SK-N-MC (cell line): ENCODE measurements around the gene MAP3K7CL.

Source experiments
- DNase-seq: peaks from one replicate; pipeline ENCODE4 v3.0.0-alpha.2; 2011; ENCODE audit warnings: low read depth, low spot score
- H3K27ac ChIP-seq: fragments of 200-600 bp; sonication (generic); 2 replicates; pipeline ENCODE4 v1.5.1; 2016; ENCODE audit warnings: mixed run types
- H3K36me3 ChIP-seq: fragments of 200-600 bp; sonication (generic); 2 replicates; pipeline ENCODE4 v1.6.1; 2017; ENCODE audit warnings: antibody characterized with exemption, low read length, mixed read lengths; ENCODE audit not compliant: insufficient read depth
- H3K4me3 ChIP-seq: fragments of 200-600 bp; sonication (generic); 2 replicates; pipeline ENCODE4 v1.5.1; 2016
- H3K9ac ChIP-seq: fragments of 200-600 bp; sonication (generic); 2 replicates; pipeline ENCODE4 v1.8.0; 2017; ENCODE audit warnings: mixed run types, mixed read lengths; ENCODE audit not compliant: insufficient read length
- H3K9me3 ChIP-seq: fragments of 200-600 bp; sonication (generic); 2 replicates; pipeline ENCODE4 v1.6.1; 2017; ENCODE audit warnings: low read depth, mild to moderate bottlenecking, antibody characterized with exemption, low read length, moderate library complexity, mixed read lengths
- EZH2 ChIP-seq: fragments of 200-600 bp; sonication (generic); IDR thresholded peaks from one replicate; pipeline ENCODE4 v1.6.1; 2017; ENCODE audit warnings: antibody characterized with exemption
- FOXP2 ChIP-seq: optimal IDR thresholded peaks from 2 replicates; pipeline ENCODE3; 2011; ENCODE audit warnings: mild to moderate bottlenecking, moderate library complexity; ENCODE audit not compliant: insufficient read depth; ENCODE audit errors: extremely low read length, control extremely low read depth
- POLR2AphosphoS5 ChIP-seq: IDR thresholded peaks from 2 replicates; pipeline ENCODE4 v1.6.1; 2012; ENCODE audit warnings: mild to moderate bottlenecking, low read depth, low read length, borderline replicate concordance

The MAP3K7CL gene

DNA sequence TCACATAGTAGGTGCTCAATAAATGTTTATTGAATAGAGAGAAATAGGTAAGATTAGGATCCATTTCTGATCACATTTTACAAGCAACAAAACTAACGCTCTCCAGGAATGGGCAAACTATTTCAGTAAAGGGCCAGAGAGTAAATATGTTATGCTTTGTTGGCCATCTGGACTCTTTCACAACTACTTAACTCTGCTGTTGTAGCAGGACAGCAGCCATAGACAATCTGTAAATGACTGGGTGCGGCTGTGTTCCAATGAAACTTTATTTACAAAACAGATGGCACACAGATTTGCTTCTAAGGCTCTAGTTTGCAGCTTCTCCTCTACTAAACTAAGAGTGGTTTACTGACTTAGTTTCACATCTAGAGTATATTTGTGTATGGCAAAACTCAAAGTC lies 85.3 kb downstream of the MAP3K7CL start:
- H3K27ac ChIP-seq: no peak overlapping the region
- no peak overlapping the region for H3K4me3 ChIP-seq
- no peak for DNase-seq
- TF ChIP-seq POLR2AphosphoS5: no peak
- no peaks in the 10 kb centered on the region; the same call in 1 of the 2 replicates for H3K36me3 ChIP-seq
- H3K9ac ChIP-seq: no peak overlapping the region
- no peaks in the 10 kb centered on the region for H3K9me3 ChIP-seq

DNA sequence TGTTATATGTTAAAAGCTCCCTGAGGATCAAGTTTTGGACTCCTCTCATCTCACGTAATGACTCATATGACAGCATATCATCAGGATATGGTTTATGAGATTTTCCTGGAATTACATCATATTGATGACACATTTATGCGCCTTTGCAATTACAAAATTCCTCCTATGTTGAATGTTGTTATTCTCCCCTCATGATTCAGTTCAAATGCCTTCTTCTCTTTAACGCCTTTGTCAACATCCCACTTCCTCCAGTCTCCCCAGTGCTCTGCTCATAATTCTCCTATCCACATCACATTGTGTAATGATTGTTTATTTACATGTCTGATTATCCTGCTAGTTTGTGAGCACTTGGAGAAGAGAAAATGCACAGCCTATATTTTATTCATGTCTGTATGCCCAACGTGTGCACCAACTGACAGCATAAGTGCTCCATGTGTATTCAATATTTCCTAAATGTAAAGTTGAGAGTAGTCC lies 87.4 kb downstream of the MAP3K7CL start:
- Histone ChIP-seq H3K27ac (peak overlapping the region; percentile 20), H3K36me3 (peaks cover 3% of the 10 kb centered on the region; the same call in 1 of the 2 replicates), H3K9me3 (no peaks in the 10 kb centered on the region), H3K9ac (no peak overlapping the region), H3K4me3 (no peak overlapping the region)
- DNase-seq: peak; percentile 48
- TF ChIP-seq POLR2AphosphoS5: no peak
- TF ChIP-seq FOXP2: no peak
- no peak for TF ChIP-seq EZH2

DNA sequence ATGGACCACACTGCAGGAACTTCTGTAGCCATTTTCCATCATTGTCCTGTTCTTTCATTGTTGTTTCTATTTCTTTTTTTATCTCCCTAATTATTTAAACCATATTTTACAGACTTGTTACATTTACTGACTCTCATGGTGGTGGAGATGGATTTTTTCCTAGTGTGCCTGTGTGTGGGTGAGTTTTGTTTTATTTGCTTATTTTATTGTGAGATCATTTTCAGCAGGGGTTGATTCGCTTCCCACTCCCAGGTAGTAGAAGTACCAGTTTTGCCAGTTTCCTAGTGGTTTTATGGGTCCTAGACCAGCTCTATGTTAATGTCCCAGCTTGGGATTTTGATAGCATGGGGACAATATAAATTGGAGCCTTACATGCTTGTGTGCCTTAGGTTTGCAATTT lies 88.3 kb downstream of the MAP3K7CL start:
- no peak overlapping the region for H3K9ac ChIP-seq
- no peak overlapping the region for H3K27ac ChIP-seq
- no peak for DNase-seq
- peaks cover 3% of the 10 kb centered on the region; the same call in 1 of the 2 replicates for H3K36me3 ChIP-seq
- H3K9me3 ChIP-seq: no peaks in the 10 kb centered on the region
- TF ChIP-seq EZH2 (no peak), FOXP2 (no peak), POLR2AphosphoS5 (no peak)
- no peak overlapping the region for H3K4me3 ChIP-seq

DNA sequence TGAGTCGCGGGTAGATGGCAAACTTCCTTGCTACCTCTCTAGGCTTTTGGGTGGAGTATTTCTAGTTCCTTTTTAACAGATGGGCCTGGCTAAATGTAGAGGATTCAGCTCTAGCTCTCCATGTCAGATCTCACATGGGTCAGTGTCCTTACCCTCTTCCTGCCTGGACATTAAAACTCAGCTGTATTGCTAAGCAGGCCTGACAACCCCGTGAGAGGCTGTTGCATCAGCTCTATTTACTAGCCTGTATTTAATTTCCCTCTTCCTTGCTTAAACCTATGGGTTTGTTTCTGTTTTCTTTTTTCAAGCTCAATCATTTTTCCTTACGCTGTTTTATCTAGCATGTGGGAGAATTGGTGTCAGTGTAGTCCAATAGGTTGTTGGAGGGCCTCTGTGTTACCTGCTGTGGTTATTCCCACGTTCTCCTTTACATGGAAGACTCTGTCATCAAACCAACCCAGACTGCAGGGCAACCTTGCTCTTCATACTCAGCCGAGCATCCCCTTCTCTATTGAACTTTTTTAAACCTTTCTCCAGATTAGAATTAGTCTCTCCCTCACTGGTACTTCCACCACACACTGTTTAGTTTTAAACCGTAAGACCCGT lies 88.8 kb downstream of the MAP3K7CL start:
- DNase-seq: no peak
- TF ChIP-seq EZH2 (no peak), FOXP2 (no peak), POLR2AphosphoS5 (no peak)

DNA sequence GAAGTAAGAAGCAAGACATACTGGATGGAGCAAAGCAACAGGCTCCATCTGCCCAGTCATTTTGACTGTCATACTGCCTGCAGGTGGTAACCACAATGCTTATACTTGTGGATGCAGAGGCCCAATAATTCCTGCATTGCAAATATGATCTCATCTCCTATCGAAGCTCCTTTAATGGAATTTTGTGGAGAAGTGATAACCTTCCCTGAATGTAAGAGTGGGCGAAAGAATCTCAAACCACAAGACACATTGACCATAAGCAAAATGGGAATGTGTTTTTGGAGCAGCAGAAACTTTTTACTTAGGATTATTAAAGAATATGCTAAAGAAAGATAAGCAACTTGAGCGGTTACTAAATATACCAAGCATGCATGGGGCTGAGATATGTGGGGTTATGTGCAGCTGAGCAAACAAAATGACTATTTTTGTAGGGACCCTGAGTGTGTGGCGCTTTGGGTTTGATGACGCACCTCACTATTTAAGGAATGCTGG lies 90.9 kb downstream of the MAP3K7CL start:
- H3K4me3 ChIP-seq: no peak overlapping the region
- H3K9ac ChIP-seq: no peak overlapping the region
- TF ChIP-seq POLR2AphosphoS5 (no peak), FOXP2 (no peak), EZH2 (no peak)
- H3K36me3 ChIP-seq: peaks cover 3% of the 10 kb centered on the region; the same call in 1 of the 2 replicates
- no peak for DNase-seq
- H3K9me3 ChIP-seq: no peaks in the 10 kb centered on the region
- H3K27ac ChIP-seq: no peak overlapping the region

More for the DNA sequence above, 88.8 kb downstream of the MAP3K7CL start:
- no peak overlapping the region for H3K9ac ChIP-seq
- H3K9me3 ChIP-seq: no peaks in the 10 kb centered on the region
- H3K27ac ChIP-seq: no peak overlapping the region
- H3K4me3 ChIP-seq: no peak overlapping the region
- peaks cover 3% of the 10 kb centered on the region; the same call in 1 of the 2 replicates for H3K36me3 ChIP-seq

DNA sequence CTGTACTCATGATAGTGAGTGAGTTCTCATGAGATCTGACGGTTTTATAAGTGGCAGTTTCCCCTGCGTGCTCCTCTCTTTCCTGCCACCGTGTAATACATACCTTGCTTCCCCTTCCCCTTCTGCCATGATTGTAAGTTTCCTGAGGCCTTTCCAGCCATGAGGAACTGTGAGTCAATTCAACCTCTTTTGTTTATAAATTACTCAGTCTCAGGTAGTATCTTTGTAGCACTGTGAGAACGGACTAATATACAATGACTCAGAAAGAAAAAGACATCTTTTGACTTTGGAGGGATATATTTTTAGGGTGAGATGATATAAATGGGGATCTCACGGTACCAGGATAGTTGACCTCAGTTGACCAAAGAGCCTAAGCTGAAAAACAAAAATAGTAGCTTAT lies 93.6 kb downstream of the MAP3K7CL start:
- Histone ChIP-seq H3K4me3 (no peak overlapping the region), H3K27ac (no peak overlapping the region), H3K9ac (no peak overlapping the region), H3K36me3 (peaks cover 3% of the 10 kb centered on the region; the same call in 1 of the 2 replicates), H3K9me3 (no peaks in the 10 kb centered on the region)
- no peak for DNase-seq
- TF ChIP-seq POLR2AphosphoS5 (no peak), FOXP2 (no peak), EZH2 (no peak)
